Gastrocnemius medialis (tissue), 4 donors: Measurements from ENCODE around the gene ANKAR. TPM values are rescaled to one million over a fixed set of nuclear protein-coding genes. Genes with fewer than 3 reads are reported as not detected.

ENCODE experiments used
- ATAC-seq, 2 donors: fragments of 150-250 bp; one replicate each; pipeline ENCODE4 v1.9.1; 2016
- DNase-seq, 2 donors: peaks; one replicate each; pipeline ENCODE4 v3.0.0-alpha.2; 2019
- H3K27ac ChIP-seq, 4 donors: fragments of 200-600 bp; sonication (generic); 1 replicate in 1 of 4; 2 replicates in 3 of 4; pipeline ENCODE4 v1.5.1; 2016 to 2018; ENCODE audit warnings: mild to moderate bottlenecking in 2 of 4, moderate library complexity in 1 of 4
- H3K27me3 ChIP-seq, 3 donors: fragments of 200-600 bp; sonication (generic) in 2 of 3; 1 replicate in 1 of 3; 2 replicates in 2 of 3; pipeline versions ENCODE4 v1.5.1 to v1.6.0; 2016 to 2019; ENCODE audit warnings: mild to moderate bottlenecking in 1 of 3, moderate library complexity in 1 of 3
- H3K36me3 ChIP-seq, 2 donors: fragments of 200-600 bp; sonication (generic) in 1 of 2; one replicate each; pipeline ENCODE4 v1.5.1; 2017 to 2018
- H3K4me1 ChIP-seq, 2 donors: fragments of 200-600 bp; sonication (generic) in 1 of 2; one replicate each; pipeline ENCODE4 v1.5.1; 2016 to 2017; ENCODE audit warnings: mild to moderate bottlenecking in 2 of 2
- H3K4me3 ChIP-seq, 4 donors: fragments of 200-600 bp; sonication (generic) in 3 of 4; 1 replicate in 1 of 4; 2 replicates in 3 of 4; pipeline ENCODE4 v1.5.1; 2016 to 2019; ENCODE audit warnings: mild to moderate bottlenecking in 2 of 4
- H3K9me3 ChIP-seq, 3 donors: fragments of 200-600 bp; sonication (generic) in 2 of 3; 1 replicate in 1 of 3; 2 replicates in 2 of 3; pipeline ENCODE4 v1.5.1; 2016 to 2019
- CTCF ChIP-seq, 5 experiments: fragments of 450-650 bp in 3 of 5; fragments of 200-600 bp in 2 of 5; sonication (generic) in 2 of 5; IDR thresholded peaks in 4 of 5; conservative IDR thresholded peaks in 1 of 5; 1 replicate in 4 of 5; 2 replicates in 1 of 5; pipeline ENCODE4 v1.5.1; 2016 to 2019; ENCODE audit warnings: antibody characterized with exemption in 5 of 5, mild to moderate bottlenecking in 3 of 5, moderate library complexity in 3 of 5
- POLR2A ChIP-seq, 2 donors: fragments of 450-650 bp; IDR thresholded peaks; one replicate each; pipeline ENCODE4 v1.6.1; 2017; ENCODE audit warnings: antibody characterized with exemption in 2 of 2, mild to moderate bottlenecking in 2 of 2, moderate library complexity in 2 of 2
- in situ Hi-C, 4 donors: fragments of 200-750 bp; cut with MboI; loops; one replicate each; pipeline versions ENCODE4 v1.15.0 to v1.8.0; 2017; ENCODE audit warnings: low sequenced_read_pairs in 4 of 4
- intact Hi-C: fragments of 100-400 bp; cut with DNase I; formaldehyde crosslinking; loops from one replicate; pipeline ENCODE4 v1.15.1; 2023; ENCODE audit warnings: low total_unique reads
- total RNA-seq, 4 donors: library from RNA; depleted of rRNA; stranded (reverse); fragments of >200 nt; gene quantifications; one replicate each; pipeline versions ENCODE4 v1.1.0 to v1.2.3, GENCODE V29; 2016

The ANKAR gene
- total RNA-seq, 4 donors from 2014 or later, result 3.4 to 13.1 (median 5.9) TPM

- Histone ChIP-seq H3K9me3 (no peaks in the 10 kb centered on the region), H3K27me3 (no peaks in the 10 kb centered on the region), H3K4me1 (peaks cover 10 to 11% of the 10 kb centered on the region in 2 donors), H3K27ac (no peak overlapping the region), H3K4me3 (no peak overlapping the region), H3K36me3 (peaks cover 0 to 63% of the 10 kb centered on the region in 2 donors)
- ATAC-seq (no peak), DNase-seq (no peak)
- TF ChIP-seq CTCF (IDR thresholded peaks at IDR 0.05 in 4 of 5, conservative IDR thresholded peaks at IDR 0.05 in 1 of 5) (no peak), POLR2A (IDR thresholded peaks at IDR 0.05) (no peak)
- intact Hi-C loops, result loop anchor here (10.0 kb wide), 2 partner anchors 395 to 1345 kb away; partner anchors contain the start of genes MSTN and STAT1
- in situ Hi-C loops, result loop anchor here in 2 of 4 donors (5.0 to 10.0 kb wide), 2 partner anchors 32 to 115 kb away; partner anchors contain the start of genes ORMDL1 (in 1 of the 2) and PMS1 (in 1 of the 2)
Measured at GRCh38 chr2:189669913-189670312, 4.6 kb upstream of the ANKAR start.

- intact Hi-C loops (loop anchor here (1.0 kb wide), 2 partner anchors 13 to 24 kb away; partner anchors contain the start of gene ASNSD1), in situ Hi-C loops (loop anchor here in 1 of 4 donors (10.0 kb wide), 1 partner anchor 111 kb away; the partner anchor contains the start of genes ORMDL1 and PMS1)
- Histone ChIP-seq H3K9me3 (no peaks in the 10 kb centered on the region), H3K4me1 (peaks cover 9 to 20% of the 10 kb centered on the region in 2 donors), H3K4me3 (peak overlapping the region; percentile 63 to 83 (median 72)), H3K36me3 (peaks cover 0 to 37% of the 10 kb centered on the region in 2 donors), H3K27me3 (no peaks in the 10 kb centered on the region), H3K27ac (peak overlapping the region; percentile 91 to 97 (median 94))
- DNase-seq (no peak), ATAC-seq (peak; percentile 71 to 73)
- no peak for TF ChIP-seq CTCF (IDR thresholded peaks at IDR 0.05 in 4 of 5, conservative IDR thresholded peaks at IDR 0.05 in 1 of 5)
- TF ChIP-seq POLR2A (IDR thresholded peaks at IDR 0.05), result no peak
Measured at GRCh38 chr2:189673661-189674373, 653 bp upstream of the ANKAR start.

DNA sequence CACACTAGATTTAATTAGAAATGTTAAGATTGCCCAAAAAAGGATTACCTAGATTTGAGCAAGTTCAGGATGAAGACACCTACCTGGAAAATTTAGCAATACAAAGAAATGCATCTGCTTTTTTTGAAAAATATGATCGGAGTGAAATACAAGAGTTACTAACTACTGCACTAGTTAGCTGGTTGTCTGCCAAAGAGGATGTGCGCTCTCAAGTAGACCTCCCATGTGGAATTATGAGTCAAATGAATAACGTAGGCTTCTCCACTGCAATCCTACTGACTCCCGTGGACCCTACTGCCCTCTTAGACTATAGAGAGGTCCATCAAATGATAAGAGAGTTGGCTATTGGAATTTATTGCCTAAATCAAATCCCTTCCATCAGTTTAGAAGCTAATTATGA lies 2.0 kb downstream of the ANKAR start:
- H3K27me3 ChIP-seq, result no peaks in the 10 kb centered on the region
- in situ Hi-C loops, result loop anchor here in 1 of 4 donors (10.0 kb wide), 1 partner anchor 108 kb away; the partner anchor contains the start of genes ORMDL1 and PMS1
- H3K27ac ChIP-seq, result no peak overlapping the region
- H3K4me3 ChIP-seq, result no peak overlapping the region
- ATAC-seq (no peak), DNase-seq (no peak)
- H3K36me3 ChIP-seq, result peaks cover 0 to 10% of the 10 kb centered on the region in 2 donors
- no peaks in the 10 kb centered on the region for H3K9me3 ChIP-seq
- intact Hi-C loops, result no loop called here
- H3K4me1 ChIP-seq, result peaks cover 9 to 20% of the 10 kb centered on the region in 2 donors
- no peak for TF ChIP-seq POLR2A (IDR thresholded peaks at IDR 0.05)

DNA sequence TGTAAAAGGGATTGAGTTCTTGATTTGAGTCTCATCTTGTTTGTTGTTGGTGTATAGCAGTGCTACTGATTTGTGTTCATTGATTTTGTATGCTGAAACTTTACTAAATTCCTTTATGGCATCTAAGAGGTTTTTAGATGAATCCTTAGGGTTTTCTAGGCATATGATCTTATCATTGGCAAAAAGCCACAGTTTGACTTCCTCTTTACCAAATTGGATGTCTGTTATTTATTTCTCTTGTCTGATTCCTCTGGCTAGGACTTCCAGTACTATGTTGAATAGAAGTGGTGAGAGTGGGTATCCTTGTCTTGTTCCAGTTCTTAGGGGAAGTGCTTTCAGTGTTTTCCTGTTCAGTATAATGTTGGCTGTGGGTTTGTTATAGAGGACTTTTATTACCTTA lies 4.8 kb downstream of the ANKAR start:
- H3K4me3 ChIP-seq, result no peak overlapping the region
- intact Hi-C loops, result no loop called here
- TF ChIP-seq CTCF (IDR thresholded peaks at IDR 0.05 in 4 of 5, conservative IDR thresholded peaks at IDR 0.05 in 1 of 5), result no peak
- no peak for TF ChIP-seq POLR2A (IDR thresholded peaks at IDR 0.05)
- in situ Hi-C loops, result loop anchor here in 1 of 4 donors (10.0 kb wide), 1 partner anchor 106 kb away; the partner anchor contains the start of genes ORMDL1 and PMS1
- H3K27me3 ChIP-seq, result no peaks in the 10 kb centered on the region
- H3K9me3 ChIP-seq, result no peaks in the 10 kb centered on the region
- ATAC-seq (no peak), DNase-seq (no peak)
- no peaks in the 10 kb centered on the region for H3K36me3 ChIP-seq
- H3K4me1 ChIP-seq, result peaks cover 0 to 12% of the 10 kb centered on the region in 2 donors
- H3K27ac ChIP-seq, result no peak overlapping the region

- Histone ChIP-seq H3K27me3 (no peaks in the 10 kb centered on the region), H3K9me3 (no peaks in the 10 kb centered on the region), H3K4me1 (no peaks in the 10 kb centered on the region), H3K36me3 (no peaks in the 10 kb centered on the region), H3K27ac (no peak overlapping the region), H3K4me3 (no peak overlapping the region)
- no peak for DNase-seq
- intact Hi-C loops (no loop called here), in situ Hi-C loops (no loop called here)
- TF ChIP-seq CTCF (IDR thresholded peaks at IDR 0.05 in 4 of 5, conservative IDR thresholded peaks at IDR 0.05 in 1 of 5), result no peak
- no peak for TF ChIP-seq POLR2A (IDR thresholded peaks at IDR 0.05)
- ATAC-seq, result no peak
Measured at GRCh38 chr2:189681203-189681602, 6.7 kb downstream of the ANKAR start.
